CD8-positive, alpha-beta memory T cell (primary cell): Measurements from ENCODE around the gene NTRK2. TPM values are rescaled to one million over a fixed set of nuclear protein-coding genes. Genes with fewer than 3 reads are reported as not detected.

ENCODE experiments used
- CTCF ChIA-PET: fragments of 350-600 bp; sonication (Branson Sonifier 250); formaldehyde crosslinking; loops from one replicate; lab custom pipeline; 2021; ENCODE audit warnings: antibody characterized with exemption; lab: Charles Lee
- POLR2A ChIA-PET: fragments of 350-600 bp; sonication (Branson Sonifier 250); formaldehyde crosslinking; loops from one replicate; lab custom pipeline; 2021; ENCODE audit warnings: antibody characterized with exemption; lab: Charles Lee
- DNase-seq, 5 donors: peaks; one replicate each; pipeline versions ENCODE4 v3.0.0 to v3.0.0-alpha.2; 2020 to 2022; ENCODE audit warnings: mixed read lengths in 1 of 5
- H3K27ac ChIP-seq: one replicate; pipeline ENCODE4 v1.7.0; 2013; ENCODE audit warnings: low read depth, mild to moderate bottlenecking, low read length, moderate library complexity
- H3K27me3 ChIP-seq: 2 replicates; pipeline ENCODE4 v1.7.0; 2013; ENCODE audit warnings: low read length, mild to moderate bottlenecking; ENCODE audit not compliant: insufficient read depth, poor library complexity, severe bottlenecking
- H3K36me3 ChIP-seq: 2 replicates; pipeline ENCODE4 v1.7.0; 2013; ENCODE audit warnings: mild to moderate bottlenecking, low read length, moderate library complexity; ENCODE audit not compliant: insufficient read depth
- H3K4me1 ChIP-seq: 2 replicates; pipeline ENCODE4 v1.7.0; 2013; ENCODE audit warnings: mild to moderate bottlenecking, low read length, moderate library complexity; ENCODE audit not compliant: insufficient read depth
- H3K4me3 ChIP-seq: 2 replicates; pipeline ENCODE4 v1.7.0; 2013; ENCODE audit warnings: mild to moderate bottlenecking, low read length
- H3K9me3 ChIP-seq: 2 replicates; pipeline ENCODE4 v1.7.0; 2013; ENCODE audit warnings: mild to moderate bottlenecking, low read length
- H3K27ac Mint-ChIP-seq, 8 donors: one replicate each; pipeline ENCODE4 v1.8.0; 2020 to 2021; ENCODE audit warnings: mixed read lengths in 8 of 8, mild to moderate bottlenecking in 6 of 8, inconsistent platforms in 3 of 8, moderate library complexity in 3 of 8
- H3K27me3 Mint-ChIP-seq, 2 donors: one replicate each; pipeline ENCODE4 v1.8.0; 2020 to 2021; ENCODE audit warnings: mixed read lengths in 2 of 2, mild to moderate bottlenecking in 1 of 2, moderate library complexity in 1 of 2
- H3K36me3 Mint-ChIP-seq, 3 donors: one replicate each; pipeline ENCODE4 v1.8.0; 2020 to 2021; ENCODE audit warnings: mixed read lengths in 3 of 3, inconsistent platforms in 1 of 3, mild to moderate bottlenecking in 1 of 3
- H3K4me1 Mint-ChIP-seq, 3 donors: one replicate each; pipeline ENCODE4 v1.8.0; 2020 to 2021; ENCODE audit warnings: mixed read lengths in 3 of 3, inconsistent platforms in 1 of 3, mild to moderate bottlenecking in 1 of 3
- H3K4me3 Mint-ChIP-seq, 7 donors: one replicate each; pipeline ENCODE4 v1.8.0; 2020 to 2021; ENCODE audit warnings: mixed read lengths in 7 of 7, mild to moderate bottlenecking in 6 of 7, moderate library complexity in 4 of 7, inconsistent platforms in 2 of 7
- H3K9me3 Mint-ChIP-seq, 5 donors: one replicate each; pipeline ENCODE4 v1.8.0; 2020 to 2022; ENCODE audit warnings: mixed read lengths in 5 of 5, mild to moderate bottlenecking in 3 of 5, moderate library complexity in 2 of 5, inconsistent platforms in 1 of 5
- polyA plus RNA-seq: library from polyadenylated mRNA; unstranded; fragments of 300-500 nt; fragmentation: Illumina TruSeq; gene quantifications from one replicate; pipeline ENCODE4 v1.2.3, GENCODE V29; 2021
- total RNA-seq, 2 experiments: library from RNA; stranded (reverse); gene quantifications; one replicate each; pipeline ENCODE4 v1.2.3, GENCODE V29; 2021

NTRK2 gene
- total and polyA plus RNA-seq, 3 experiments from 2014 or later: 0.26 to 0.38 TPM; not detected in 1

GRCh38 chr9:84744726-84745125 lies 75.2 kb downstream of the NTRK2 start:
- POLR2A ChIA-PET: no interaction called here
- H3K9me3 ChIP-seq: no peaks in the 10 kb centered on the region
- no peaks in the 10 kb centered on the region for H3K36me3 Mint-ChIP-seq
- H3K27me3 Mint-ChIP-seq: no peaks in the 10 kb centered on the region
- no peaks in the 10 kb centered on the region for H3K4me1 ChIP-seq
- H3K9me3 Mint-ChIP-seq: no peaks in the 10 kb centered on the region
- DNase-seq: no peak
- H3K4me1 Mint-ChIP-seq: no peaks in the 10 kb centered on the region
- H3K4me3 ChIP-seq: no peak overlapping the region
- no peak overlapping the region for H3K27ac ChIP-seq
- no peaks in the 10 kb centered on the region for H3K36me3 ChIP-seq
- CTCF ChIA-PET: interaction anchor here (1.0 kb wide), 1 partner anchor 9 kb away, joined by 3 read pairs; no protein-coding TSS in a partner anchor
- no peak overlapping the region for H3K4me3 Mint-ChIP-seq
- no peak overlapping the region for H3K27ac Mint-ChIP-seq
- no peaks in the 10 kb centered on the region for H3K27me3 ChIP-seq

GRCh38 chr9:84748112-84748511 lies 78.6 kb downstream of the NTRK2 start:
- Histone ChIP-seq H3K36me3 (no peaks in the 10 kb centered on the region), H3K27me3 (no peaks in the 10 kb centered on the region), H3K4me1 (no peaks in the 10 kb centered on the region), H3K4me3 (no peak overlapping the region), H3K27ac (no peak overlapping the region), H3K9me3 (no peaks in the 10 kb centered on the region)
- ChIA-PET CTCF (no interaction called here), POLR2A (no interaction called here)
- peaks cover 0 to 2% of the 10 kb centered on the region in 2 donors for H3K27me3 Mint-ChIP-seq
- H3K9me3 Mint-ChIP-seq: peaks cover 0 to 2% (median 0%) of the 10 kb centered on the region in 5 donors
- no peak for DNase-seq
- H3K36me3 Mint-ChIP-seq: no peaks in the 10 kb centered on the region
- peaks cover 0 to 8% (median 2%) of the 10 kb centered on the region in 3 donors for H3K4me1 Mint-ChIP-seq
- no peak overlapping the region for H3K4me3 Mint-ChIP-seq
- H3K27ac Mint-ChIP-seq: no peak overlapping the region

GRCh38 chr9:84750152-84750865 lies 80.8 kb downstream of the NTRK2 start:
- Histone ChIP-seq H3K9me3 (no peaks in the 10 kb centered on the region), H3K4me1 (no peaks in the 10 kb centered on the region), H3K27me3 (no peaks in the 10 kb centered on the region), H3K4me3 (no peak overlapping the region), H3K36me3 (no peaks in the 10 kb centered on the region), H3K27ac (no peak overlapping the region)
- Mint-ChIP-seq H3K36me3 (no peaks in the 10 kb centered on the region), H3K9me3 (peaks cover 0 to 2% (median 0%) of the 10 kb centered on the region in 5 donors), H3K4me3 (no peak overlapping the region), H3K27ac (no peak overlapping the region), H3K27me3 (peaks cover 0 to 2% of the 10 kb centered on the region in 2 donors), H3K4me1 (peaks cover 0 to 8% (median 2%) of the 10 kb centered on the region in 3 donors)
- DNase-seq: no peak
- ChIA-PET POLR2A (no interaction called here), CTCF (no interaction called here)

- ChIA-PET POLR2A (no interaction called here), CTCF (no interaction called here)
- Histone ChIP-seq H3K36me3 (no peaks in the 10 kb centered on the region), H3K9me3 (no peaks in the 10 kb centered on the region), H3K4me1 (no peaks in the 10 kb centered on the region), H3K27ac (no peak overlapping the region), H3K27me3 (peaks cover 2% of the 10 kb centered on the region), H3K4me3 (no peak overlapping the region)
- Mint-ChIP-seq H3K4me1 (peaks cover 0 to 8% (median 2%) of the 10 kb centered on the region in 3 donors), H3K9me3 (peaks cover 0 to 2% (median 0%) of the 10 kb centered on the region in 5 donors), H3K27ac (no peak overlapping the region), H3K36me3 (no peaks in the 10 kb centered on the region), H3K4me3 (no peak overlapping the region), H3K27me3 (peaks cover 0 to 2% of the 10 kb centered on the region in 2 donors)
- no peak for DNase-seq
These were observed 82.4 kb downstream of the NTRK2 start for GRCh38 chr9:84751921-84752320.

GRCh38 chr9:84754461-84754860 lies 84.9 kb downstream of the NTRK2 start:
- Histone ChIP-seq H3K4me1 (no peaks in the 10 kb centered on the region), H3K27ac (no peak overlapping the region), H3K27me3 (peaks cover 2% of the 10 kb centered on the region), H3K36me3 (no peaks in the 10 kb centered on the region), H3K9me3 (no peaks in the 10 kb centered on the region), H3K4me3 (no peak overlapping the region)
- Mint-ChIP-seq H3K4me3 (no peak overlapping the region), H3K27me3 (peaks cover 0 to 2% of the 10 kb centered on the region in 2 donors), H3K36me3 (no peaks in the 10 kb centered on the region), H3K4me1 (peaks cover 0 to 16% (median 2%) of the 10 kb centered on the region in 3 donors), H3K27ac (no peak overlapping the region), H3K9me3 (peaks cover 0 to 2% (median 0%) of the 10 kb centered on the region in 5 donors)
- ChIA-PET POLR2A (no interaction called here), CTCF (no interaction called here)
- DNase-seq: no peak

- POLR2A ChIA-PET: no interaction called here
- CTCF ChIA-PET: no interaction called here
- Histone ChIP-seq H3K9me3 (no peaks in the 10 kb centered on the region), H3K4me3 (no peak overlapping the region), H3K4me1 (no peaks in the 10 kb centered on the region), H3K27me3 (peaks cover 2% of the 10 kb centered on the region), H3K36me3 (no peaks in the 10 kb centered on the region), H3K27ac (no peak overlapping the region)
- no peaks in the 10 kb centered on the region for H3K36me3 Mint-ChIP-seq
- H3K9me3 Mint-ChIP-seq: peaks cover 0 to 2% (median 0%) of the 10 kb centered on the region in 5 donors
- peaks cover 0 to 2% of the 10 kb centered on the region in 2 donors for H3K27me3 Mint-ChIP-seq
- no peak for DNase-seq
- no peak overlapping the region for H3K4me3 Mint-ChIP-seq
- H3K27ac Mint-ChIP-seq: no peak overlapping the region
- H3K4me1 Mint-ChIP-seq: peaks cover 0 to 20% (median 2%) of the 10 kb centered on the region in 3 donors
These were observed 85.4 kb downstream of the NTRK2 start for GRCh38 chr9:84754881-84755280.

GRCh38 chr9:84755380-84755779 lies 85.9 kb downstream of the NTRK2 start:
- CTCF ChIA-PET: no interaction called here
- DNase-seq: no peak
- Mint-ChIP-seq H3K4me1 (peaks cover 0 to 21% (median 0%) of the 10 kb centered on the region in 3 donors), H3K4me3 (no peak overlapping the region), H3K27ac (no peak overlapping the region), H3K9me3 (peaks cover 0 to 2% (median 0%) of the 10 kb centered on the region in 5 donors), H3K27me3 (peaks cover 0 to 2% of the 10 kb centered on the region in 2 donors), H3K36me3 (no peaks in the 10 kb centered on the region)
- H3K27me3 ChIP-seq: peaks cover 2% of the 10 kb centered on the region
- no peak overlapping the region for H3K4me3 ChIP-seq
- no peaks in the 10 kb centered on the region for H3K9me3 ChIP-seq
- no peak overlapping the region for H3K27ac ChIP-seq
- H3K36me3 ChIP-seq: no peaks in the 10 kb centered on the region
- no peaks in the 10 kb centered on the region for H3K4me1 ChIP-seq
- POLR2A ChIA-PET: no interaction called here

- ChIA-PET POLR2A (no interaction called here), CTCF (no interaction called here)
- H3K9me3 ChIP-seq: no peaks in the 10 kb centered on the region
- no peak for DNase-seq
- Mint-ChIP-seq H3K4me1 (peaks cover 0 to 21% (median 0%) of the 10 kb centered on the region in 3 donors), H3K27me3 (peaks cover 0 to 2% of the 10 kb centered on the region in 2 donors), H3K4me3 (no peak overlapping the region), H3K9me3 (peaks cover 0 to 2% (median 0%) of the 10 kb centered on the region in 5 donors), H3K36me3 (no peaks in the 10 kb centered on the region), H3K27ac (no peak overlapping the region)
- no peak overlapping the region for H3K4me3 ChIP-seq
- no peaks in the 10 kb centered on the region for H3K36me3 ChIP-seq
- H3K27me3 ChIP-seq: peaks cover 2% of the 10 kb centered on the region
- H3K4me1 ChIP-seq: no peaks in the 10 kb centered on the region
- no peak overlapping the region for H3K27ac ChIP-seq
These were observed 86.6 kb downstream of the NTRK2 start for GRCh38 chr9:84756171-84756570.
